ENCODE results near the gene LCTL. TPM values are rescaled to one million over a fixed set of nuclear protein-coding genes. Genes with fewer than 3 reads are reported as not detected.
"Not testable (repeated sequence)": the region's sequence is repeated elsewhere in the genome, so short reads cannot be mapped to it uniquely, and the experiment has no call there.

The LCTL gene
- total and polyA plus RNA-seq, 7 donors, result 0.01 TPM; not detected in 6

- WGBS, 2 donors, result 52 to 69% methylated on average over 3 of the region's 3 CpGs
- H3K27ac ChIP-seq, result no peak overlapping the region
- H3K27me3 ChIP-seq, result no peaks in the 10 kb centered on the region
- no peak overlapping the region for H3K4me3 ChIP-seq
- no peaks in the 10 kb centered on the region for H3K36me3 ChIP-seq
- intact Hi-C loops (cut with DNase I), result no loop called here
- no peak for TF ChIP-seq EP300 (IDR thresholded peaks at IDR 0.05)
- no peak for TF ChIP-seq POLR2A (IDR thresholded peaks at IDR 0.05)
- no peak for TF ChIP-seq CTCF (IDR thresholded peaks at IDR 0.05)
- TF ChIP-seq POLR2AphosphoS5 (IDR thresholded peaks at IDR 0.05), result no peak
- no peaks in the 10 kb centered on the region for H3K4me1 ChIP-seq
- no peaks in the 10 kb centered on the region for H3K9me3 ChIP-seq
- DNase-seq, result no peak
Observed at GRCh38 chr15:66593219-66593780, 27.5 kb upstream of the LCTL start.

DNA sequence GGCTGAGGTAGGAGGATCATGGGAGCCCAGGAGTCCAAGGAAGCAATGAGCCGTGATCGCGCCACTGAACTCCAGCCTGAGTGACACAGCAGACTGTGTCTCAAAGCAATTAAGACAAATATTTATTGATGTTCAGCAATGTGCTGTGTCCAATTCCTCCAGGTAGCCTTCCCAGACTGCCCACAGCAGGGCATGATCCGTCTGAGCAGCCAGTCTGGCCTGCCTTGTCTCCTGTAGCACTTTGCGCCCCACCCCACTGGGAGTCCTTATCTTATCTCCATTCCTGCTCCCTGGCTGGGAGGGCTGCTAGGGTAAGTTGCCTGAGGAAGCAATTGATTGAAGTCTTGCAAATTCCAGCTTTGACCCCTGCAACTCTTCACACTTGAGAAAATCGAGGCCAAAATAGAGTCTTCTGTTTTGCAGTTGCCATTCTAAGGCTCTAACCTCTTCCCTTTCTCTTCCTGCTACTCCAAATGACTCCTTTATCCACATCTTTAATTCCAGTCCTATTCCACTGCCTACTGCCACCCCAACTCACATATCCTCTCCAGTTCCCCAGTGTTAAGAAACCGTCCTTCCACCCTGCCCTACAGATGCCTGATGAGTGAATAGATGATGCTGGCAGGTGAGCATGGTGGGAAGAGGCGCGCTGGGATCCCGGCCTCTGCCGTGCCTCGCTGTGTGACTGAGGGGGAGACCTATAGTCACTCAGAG, 26.9 kb upstream of the LCTL start:
- H3K36me3 ChIP-seq, result no peaks in the 10 kb centered on the region
- no peak overlapping the region for H3K27ac ChIP-seq
- H3K4me3 ChIP-seq, result no peak overlapping the region
- H3K9me3 ChIP-seq, result no peaks in the 10 kb centered on the region
- no peaks in the 10 kb centered on the region for H3K4me1 ChIP-seq
- 78 to 87% methylated on average over 12 of the region's 12 CpGs for WGBS, 2 donors
- DNase-seq, result no peak
- H3K27me3 ChIP-seq, result peaks cover 0 to 2% (median 0%) of the 10 kb centered on the region in 3 donors
- no peak for TF ChIP-seq POLR2A (IDR thresholded peaks at IDR 0.05)
- TF ChIP-seq POLR2AphosphoS5 (IDR thresholded peaks at IDR 0.05), result no peak
- no peak for TF ChIP-seq EP300 (IDR thresholded peaks at IDR 0.05)
- no peak for TF ChIP-seq CTCF (IDR thresholded peaks at IDR 0.05)
- intact Hi-C loops (cut with DNase I), result no loop called here

DNA sequence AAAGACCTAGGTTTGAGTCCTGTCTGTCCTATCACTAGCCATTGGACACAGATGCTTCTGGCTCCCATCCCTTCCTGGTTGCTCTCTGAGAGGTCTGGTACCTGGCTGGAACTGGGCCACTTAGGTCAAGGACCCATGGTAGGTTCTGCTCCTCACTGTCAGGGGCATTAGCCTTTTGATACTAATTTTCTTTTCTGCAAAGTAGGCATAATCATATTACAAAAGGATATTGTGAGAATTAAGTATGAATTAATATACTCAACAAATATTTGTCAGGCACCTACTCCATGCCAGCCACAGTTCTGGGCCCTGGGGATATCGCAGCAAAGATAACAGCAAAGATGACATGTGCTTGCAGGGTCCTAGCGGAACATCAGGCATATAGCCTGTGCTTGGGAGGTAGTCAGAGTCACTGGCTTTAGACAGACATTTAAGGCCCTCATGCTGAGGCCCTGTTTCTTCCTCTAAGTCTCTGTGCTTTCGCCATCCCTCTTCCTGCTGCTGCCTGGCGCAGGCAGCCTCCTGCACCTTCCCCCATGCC, 25.6 kb upstream of the LCTL start:
- Histone ChIP-seq H3K4me1 (no peaks in the 10 kb centered on the region), H3K27me3 (peaks cover 0 to 7% (median 0%) of the 10 kb centered on the region in 3 donors)

DNA sequence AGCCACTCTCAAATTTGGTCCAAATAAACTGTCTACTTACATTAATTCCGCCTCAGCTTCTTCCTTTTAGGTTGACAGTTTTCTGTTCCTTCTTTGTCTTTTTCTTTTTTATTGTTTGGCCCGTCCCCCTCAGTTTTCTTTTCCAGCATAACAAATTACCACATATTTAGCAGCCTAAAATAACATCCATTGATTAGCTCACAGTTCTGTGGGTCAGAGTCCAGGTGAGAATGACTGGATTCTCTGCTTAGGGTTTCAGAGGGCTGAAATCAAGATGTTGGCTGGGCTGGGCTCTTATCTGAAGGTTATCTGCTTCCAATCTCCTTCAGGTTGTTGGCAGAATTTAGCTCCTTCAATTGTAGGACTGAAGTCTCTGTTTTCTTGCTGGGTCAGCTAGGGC, 24.6 kb upstream of the LCTL start:
- Histone ChIP-seq H3K36me3 (no peaks in the 10 kb centered on the region), H3K4me3 (no peak overlapping the region), H3K4me1 (no peaks in the 10 kb centered on the region), H3K27me3 (peaks cover 0 to 12% (median 0%) of the 10 kb centered on the region in 3 donors), H3K9me3 (no peaks in the 10 kb centered on the region), H3K27ac (no peak overlapping the region)
- no peak for DNase-seq
- 64 to 82% methylated on average over 2 of the region's 2 CpGs for WGBS, 2 donors
- intact Hi-C loops (cut with DNase I), result no loop called here
- TF ChIP-seq POLR2AphosphoS5 (IDR thresholded peaks at IDR 0.05) (no peak), POLR2A (IDR thresholded peaks at IDR 0.05) (no peak), EP300 (IDR thresholded peaks at IDR 0.05) (no peak), CTCF (IDR thresholded peaks at IDR 0.05) (no peak)

More for the DNA sequence above, 25.6 kb upstream of the LCTL start:
- Histone ChIP-seq H3K36me3 (no peaks in the 10 kb centered on the region), H3K9me3 (no peaks in the 10 kb centered on the region), H3K27ac (no peak overlapping the region), H3K4me3 (no peak overlapping the region)
- WGBS, 2 donors, result 96 to 97% methylated on average over 4 of the region's 4 CpGs
- DNase-seq, result no peak
- TF ChIP-seq POLR2AphosphoS5 (IDR thresholded peaks at IDR 0.05) (no peak), EP300 (IDR thresholded peaks at IDR 0.05) (no peak), POLR2A (IDR thresholded peaks at IDR 0.05) (no peak), CTCF (IDR thresholded peaks at IDR 0.05) (no peak)
- intact Hi-C loops (cut with DNase I), result no loop called here

DNA sequence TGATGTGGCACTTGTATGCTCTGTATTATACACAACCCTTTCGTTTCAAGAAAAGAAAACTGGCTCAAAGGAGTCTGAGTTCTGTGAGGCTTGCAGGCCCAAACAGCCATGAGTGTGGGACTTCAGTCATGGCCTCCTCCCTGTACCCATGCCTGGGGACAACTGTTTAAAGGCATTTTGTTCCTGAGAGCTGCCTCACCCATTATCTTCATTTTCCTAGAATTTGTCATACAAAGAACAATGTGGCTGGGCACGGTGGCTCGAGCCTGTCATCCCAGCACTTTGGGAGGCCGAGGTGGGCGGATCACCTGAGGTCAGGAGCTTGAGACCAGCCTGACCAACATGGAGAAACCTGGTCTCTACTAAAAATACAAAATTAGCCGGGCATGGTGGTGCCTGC, 23.6 kb upstream of the LCTL start:
- H3K27ac ChIP-seq; intact Hi-C loops (cut with DNase I): not testable (repeated sequence)
- 90 to 94% methylated on average over 6 of the region's 6 CpGs for WGBS, 2 donors

More for the DNA sequence above, 23.6 kb upstream of the LCTL start:
- not testable (repeated sequence) for DNase-seq, H3K9me3 ChIP-seq, H3K4me3 ChIP-seq, H3K4me1 ChIP-seq, H3K36me3 ChIP-seq
- H3K27me3 ChIP-seq, result peaks cover 0 to 12% (median 0%) of the 10 kb centered on the region in 3 donors

All from sigmoid colon (tissue), 7 donors.